DND-41 (cell line): ENCODE data around the gene NCSTN.
"Not testable (repeated sequence)": the region's sequence is repeated elsewhere in the genome, so short reads cannot be mapped to it uniquely, and the experiment has no call there.

Experiments used
- ATAC-seq: fragments of 200-7000 bp; cut with Tn5 transposase; 3 replicates; pipeline ENCODE4 v1.9.1; 2021; ENCODE audit warnings: low read depth; ENCODE audit not compliant: insufficient read depth
- DNase-seq: peaks from one replicate; pipeline ENCODE4 v3.0.0-alpha.2; 2020
- H2AFZ ChIP-seq: 2 replicates; pipeline ENCODE4 v1.6.0; 2012; ENCODE audit warnings: low read depth, low read length
- H3K27ac ChIP-seq: 2 replicates; pipeline ENCODE4 v1.5.1; 2012; ENCODE audit warnings: low read length, inconsistent platforms
- H3K27me3 ChIP-seq: fragments of 200-600 bp; sonication (generic); 2 replicates; pipeline ENCODE4 v1.6.0; 2012; ENCODE audit warnings: low read length, mild to moderate bottlenecking, inconsistent platforms; ENCODE audit not compliant: insufficient read depth, poor library complexity
- H3K36me3 ChIP-seq: 2 replicates; pipeline ENCODE4 v1.5.1; 2012; ENCODE audit warnings: low read length, inconsistent platforms; ENCODE audit not compliant: insufficient read depth
- H3K4me1 ChIP-seq: 2 replicates; pipeline ENCODE4 v1.5.1; 2012; ENCODE audit warnings: mild to moderate bottlenecking, low read length; ENCODE audit not compliant: insufficient read depth
- H3K4me2 ChIP-seq: 2 replicates; pipeline ENCODE4 v1.6.0; 2012; ENCODE audit warnings: mild to moderate bottlenecking, moderate library complexity, low read length, inconsistent platforms; ENCODE audit not compliant: insufficient read depth
- H3K4me3 ChIP-seq, 2 experiments: fragments of 200-600 bp in 1 of 2; shearing (Covaris generic) in 1 of 2; 2 replicates each; pipeline ENCODE4 v1.5.1; 2012 to 2016; ENCODE audit warnings: inconsistent platforms in 2 of 2, low read length in 2 of 2, mild to moderate bottlenecking in 2 of 2, low read depth in 1 of 2, moderate library complexity in 1 of 2
- H3K79me2 ChIP-seq: 2 replicates; pipeline ENCODE4 v1.6.0; 2012; ENCODE audit warnings: low read length, inconsistent platforms; ENCODE audit not compliant: insufficient read depth
- H3K9ac ChIP-seq: 2 replicates; pipeline ENCODE4 v1.6.0; 2012; ENCODE audit warnings: low read depth, mild to moderate bottlenecking, inconsistent platforms, low read length, moderate library complexity
- H3K9me3 ChIP-seq: 2 replicates; pipeline ENCODE4 v1.5.1; 2012; ENCODE audit warnings: low read length, moderate library complexity, mild to moderate bottlenecking, inconsistent platforms; ENCODE audit not compliant: insufficient read depth, severe bottlenecking
- H4K20me1 ChIP-seq: 2 replicates; pipeline ENCODE4 v1.6.0; 2012; ENCODE audit warnings: low read length; ENCODE audit not compliant: insufficient read depth
- CTCF ChIP-seq: IDR thresholded peaks from 2 replicates; pipeline ENCODE4 v1.5.1; 2012; ENCODE audit warnings: borderline replicate concordance, low read length, moderate library complexity, mild to moderate bottlenecking; ENCODE audit not compliant: poor library complexity, severe bottlenecking; ENCODE audit errors: extremely low read depth
- EZH2 ChIP-seq: IDR thresholded peaks from 3 replicates; pipeline ENCODE4 v1.6.1; 2012; ENCODE audit warnings: borderline replicate concordance, low read depth, mild to moderate bottlenecking, moderate library complexity, low read length, inconsistent platforms; ENCODE audit not compliant: severe bottlenecking

The NCSTN gene

GRCh38 chr1:160376525-160377131 lies 33.4 kb downstream of the NCSTN start:
- H3K79me2 ChIP-seq: no peaks in the 10 kb centered on the region
- ATAC-seq: peak; percentile 96
- TF ChIP-seq EZH2 (no peak), CTCF (peak; percentile 93)
- H2AFZ ChIP-seq: peak overlapping the region; percentile 78
- H3K4me1 ChIP-seq: peaks cover 5% of the 10 kb centered on the region; the same call in 1 of the 2 replicates
- peak; percentile 63 for DNase-seq
- H3K9me3 ChIP-seq: no peaks in the 10 kb centered on the region
- peak overlapping the region; percentile 44; the same call in 1 of the 2 replicates for H3K4me2 ChIP-seq
- H3K36me3 ChIP-seq: no peaks in the 10 kb centered on the region
- no peak overlapping the region for H3K9ac ChIP-seq
- H3K4me3 ChIP-seq: no peak overlapping the region
- H4K20me1 ChIP-seq: no peaks in the 10 kb centered on the region
- H3K27ac ChIP-seq: no peak overlapping the region
- peaks cover 4% of the 10 kb centered on the region for H3K27me3 ChIP-seq

GRCh38 chr1:160377585-160378206 lies 34.5 kb downstream of the NCSTN start:
- no peak overlapping the region for H3K4me3 ChIP-seq
- DNase-seq: no peak
- H3K4me1 ChIP-seq: peaks cover 5% of the 10 kb centered on the region; the same call in 1 of the 2 replicates
- H3K9ac ChIP-seq: no peak overlapping the region
- H3K79me2 ChIP-seq: no peaks in the 10 kb centered on the region
- no peaks in the 10 kb centered on the region for H3K9me3 ChIP-seq
- peaks cover 4% of the 10 kb centered on the region for H3K27me3 ChIP-seq
- H3K4me2 ChIP-seq: no peak overlapping the region
- no peak overlapping the region for H3K27ac ChIP-seq
- H2AFZ ChIP-seq: no peak overlapping the region
- H4K20me1 ChIP-seq: no peaks in the 10 kb centered on the region
- H3K36me3 ChIP-seq: no peaks in the 10 kb centered on the region
- no peak for ATAC-seq
- TF ChIP-seq EZH2: no peak
- TF ChIP-seq CTCF: no peak

GRCh38 chr1:160384812-160385211 lies 41.6 kb downstream of the NCSTN start:
- H4K20me1 ChIP-seq, DNase-seq, H3K27ac ChIP-seq, H3K4me3 ChIP-seq, H2AFZ ChIP-seq, H3K9me3 ChIP-seq, ATAC-seq, H3K4me1 ChIP-seq, H3K36me3 ChIP-seq, H3K9ac ChIP-seq, H3K79me2 ChIP-seq, H3K27me3 ChIP-seq, H3K4me2 ChIP-seq: not testable (repeated sequence)

GRCh38 chr1:160388406-160388805 lies 45.2 kb downstream of the NCSTN start:
- not testable (repeated sequence) for DNase-seq, ATAC-seq, H3K9ac ChIP-seq, H3K79me2 ChIP-seq, H3K4me2 ChIP-seq, H3K27me3 ChIP-seq, H3K9me3 ChIP-seq, H3K27ac ChIP-seq, H3K4me1 ChIP-seq, H3K4me3 ChIP-seq, H3K36me3 ChIP-seq, H2AFZ ChIP-seq, H4K20me1 ChIP-seq
